ENCODE results near the gene SLC22A16.

Gene SLC22A16

DNA sequence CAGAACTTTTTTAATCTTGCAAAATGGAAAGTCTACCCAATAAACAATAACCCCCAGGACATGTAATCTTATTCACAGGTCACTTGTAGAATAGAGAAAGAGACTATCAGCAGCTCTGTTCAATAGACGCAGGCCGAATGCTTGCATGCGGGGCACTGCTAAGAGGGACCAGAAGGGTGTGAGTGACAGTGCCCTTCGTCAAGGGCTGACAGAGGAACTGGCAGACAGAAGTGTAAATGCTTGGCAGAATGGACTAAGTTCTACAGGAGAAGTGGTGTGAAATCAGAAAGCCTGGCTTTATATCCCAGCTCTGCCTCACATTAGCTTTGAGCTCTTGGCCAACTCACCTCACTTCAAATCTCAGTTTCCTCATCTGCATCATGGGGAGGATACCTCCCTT lies 82.0 kb downstream of the SLC22A16 start:
- no peak overlapping the region for H3K27ac ChIP-seq
- TF ChIP-seq, protein P1, sequence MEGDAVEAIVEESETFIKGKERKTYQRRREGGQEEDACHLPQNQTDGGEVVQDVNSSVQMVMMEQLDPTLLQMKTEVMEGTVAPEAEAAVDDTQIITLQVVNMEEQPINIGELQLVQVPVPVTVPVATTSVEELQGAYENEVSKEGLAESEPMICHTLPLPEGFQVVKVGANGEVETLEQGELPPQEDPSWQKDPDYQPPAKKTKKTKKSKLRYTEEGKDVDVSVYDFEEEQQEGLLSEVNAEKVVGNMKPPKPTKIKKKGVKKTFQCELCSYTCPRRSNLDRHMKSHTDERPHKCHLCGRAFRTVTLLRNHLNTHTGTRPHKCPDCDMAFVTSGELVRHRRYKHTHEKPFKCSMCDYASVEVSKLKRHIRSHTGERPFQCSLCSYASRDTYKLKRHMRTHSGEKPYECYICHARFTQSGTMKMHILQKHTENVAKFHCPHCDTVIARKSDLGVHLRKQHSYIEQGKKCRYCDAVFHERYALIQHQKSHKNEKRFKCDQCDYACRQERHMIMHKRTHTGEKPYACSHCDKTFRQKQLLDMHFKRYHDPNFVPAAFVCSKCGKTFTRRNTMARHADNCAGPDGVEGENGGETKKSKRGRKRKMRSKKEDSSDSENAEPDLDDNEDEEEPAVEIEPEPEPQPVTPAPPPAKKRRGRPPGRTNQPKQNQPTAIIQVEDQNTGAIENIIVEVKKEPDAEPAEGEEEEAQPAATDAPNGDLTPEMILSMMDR (IDR thresholded peaks at IDR 0.05; ENCODE audit: low read depth, low read length, missing control alignments) = no peak
- no peaks in the 10 kb centered on the region for H3K36me3 ChIP-seq (replicated peaks)
- no peaks in the 10 kb centered on the region for H3K27me3 ChIP-seq (replicated peaks)
- no peak overlapping the region for H3K4me3 ChIP-seq (ENCODE audit: low read depth, low read length)
- in situ Hi-C loops (cut with HindIII; ENCODE audit: low pct_ligation_motif_present, low sequenced_read_pairs) = no loop called here
- no peak for DNase-seq

DNA sequence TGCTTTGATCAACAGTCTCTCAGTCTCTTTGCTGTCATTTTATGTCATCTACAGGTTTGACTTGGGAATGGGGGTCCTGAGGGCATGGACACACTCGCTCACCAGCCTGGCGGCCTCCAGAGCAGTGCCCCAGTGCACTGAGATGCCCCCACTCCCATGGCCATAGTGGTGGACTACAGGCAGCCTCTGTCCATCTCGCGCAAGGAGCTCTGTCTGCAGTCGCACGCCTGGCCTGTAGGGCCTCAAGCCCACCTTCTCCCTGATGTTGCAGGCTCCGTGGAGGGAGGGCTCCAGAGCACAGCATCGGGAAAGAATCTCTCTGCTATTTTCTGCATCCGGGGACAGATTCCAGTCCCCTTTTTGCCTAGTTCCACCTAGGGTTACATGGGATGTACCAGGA lies 83.7 kb downstream of the SLC22A16 start:
- H3K27me3 ChIP-seq (replicated peaks) = no peaks in the 10 kb centered on the region
- no peak overlapping the region for H3K4me3 ChIP-seq (ENCODE audit: low read depth, low read length)
- H3K36me3 ChIP-seq (replicated peaks) = no peaks in the 10 kb centered on the region
- TF ChIP-seq, protein P1 (IDR thresholded peaks at IDR 0.05; ENCODE audit: low read depth, low read length, missing control alignments) = peak; percentile 15
- H3K27ac ChIP-seq = no peak overlapping the region
- no peak for DNase-seq
- in situ Hi-C loops (cut with HindIII; ENCODE audit: low pct_ligation_motif_present, low sequenced_read_pairs) = no loop called here

DNA sequence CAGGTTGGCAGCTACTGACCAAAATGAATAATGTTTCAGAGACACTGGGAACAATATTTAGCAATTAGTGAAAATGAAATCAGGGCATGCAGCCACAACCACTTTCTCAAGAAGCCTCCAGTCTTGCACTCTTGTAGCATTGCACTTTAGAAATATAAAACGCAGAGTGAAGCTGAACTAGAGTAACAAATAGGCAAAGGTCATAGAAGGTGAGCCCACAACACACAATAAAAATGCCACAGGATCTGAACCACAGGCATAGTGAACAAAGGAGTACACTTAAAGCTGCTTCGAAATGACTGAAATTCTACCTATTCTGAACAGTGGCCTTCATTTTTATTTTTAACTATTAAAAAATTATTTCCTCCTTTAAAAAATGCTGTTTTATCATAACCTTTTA lies 86.0 kb downstream of the SLC22A16 start:
- no peaks in the 10 kb centered on the region for H3K36me3 ChIP-seq (replicated peaks)
- DNase-seq = no peak
- in situ Hi-C loops (cut with HindIII; ENCODE audit: low pct_ligation_motif_present, low sequenced_read_pairs) = no loop called here
- H3K27ac ChIP-seq = no peak overlapping the region
- H3K27me3 ChIP-seq (replicated peaks) = no peaks in the 10 kb centered on the region
- TF ChIP-seq, protein P1 (IDR thresholded peaks at IDR 0.05; ENCODE audit: low read depth, low read length, missing control alignments) = no peak
- no peak overlapping the region for H3K4me3 ChIP-seq (ENCODE audit: low read depth, low read length)

DNA sequence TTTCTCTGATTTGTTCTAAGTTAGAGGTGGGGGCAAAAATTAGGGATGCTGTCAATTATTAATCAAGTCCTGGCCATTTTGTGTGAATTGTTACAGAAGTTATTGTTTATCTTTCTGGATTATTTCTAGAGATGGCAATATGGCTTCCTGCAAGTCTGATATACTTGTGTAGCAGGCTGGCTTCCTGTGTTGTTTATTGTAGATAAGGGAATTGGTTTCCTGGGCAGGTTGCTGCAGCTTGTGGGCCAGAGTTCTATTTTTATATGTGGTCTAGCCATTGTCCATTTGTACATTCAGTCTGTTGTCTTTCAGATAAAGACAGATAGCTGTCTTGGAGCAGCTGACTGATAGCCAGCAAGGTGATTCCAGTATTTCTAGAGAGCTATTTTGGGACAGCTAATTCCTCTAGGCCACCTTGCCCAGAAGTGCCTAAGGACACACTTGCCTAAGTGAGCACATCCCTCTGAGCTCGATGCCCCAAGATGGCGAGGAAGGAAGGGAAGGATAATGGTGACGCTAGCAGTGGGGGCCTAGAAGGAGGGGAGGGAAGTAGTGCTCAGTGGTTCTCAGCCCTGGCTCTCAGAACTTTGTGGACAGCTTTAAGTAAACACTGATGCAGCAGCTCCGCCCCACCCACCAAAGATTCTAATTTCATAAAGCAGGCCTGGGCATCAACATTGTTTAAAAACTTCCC lies 86.6 kb downstream of the SLC22A16 start:
- Histone ChIP-seq H3K36me3 (replicated peaks) (no peaks in the 10 kb centered on the region), H3K27me3 (replicated peaks) (no peaks in the 10 kb centered on the region), H3K4me3 (ENCODE audit: low read depth, low read length) (no peak overlapping the region), H3K27ac (no peak overlapping the region)
- peak; percentile 41 for DNase-seq
- in situ Hi-C loops (cut with HindIII; ENCODE audit: low pct_ligation_motif_present, low sequenced_read_pairs) = no loop called here
- TF ChIP-seq, protein P1 (IDR thresholded peaks at IDR 0.05; ENCODE audit: low read depth, low read length, missing control alignments) = no peak

DNA sequence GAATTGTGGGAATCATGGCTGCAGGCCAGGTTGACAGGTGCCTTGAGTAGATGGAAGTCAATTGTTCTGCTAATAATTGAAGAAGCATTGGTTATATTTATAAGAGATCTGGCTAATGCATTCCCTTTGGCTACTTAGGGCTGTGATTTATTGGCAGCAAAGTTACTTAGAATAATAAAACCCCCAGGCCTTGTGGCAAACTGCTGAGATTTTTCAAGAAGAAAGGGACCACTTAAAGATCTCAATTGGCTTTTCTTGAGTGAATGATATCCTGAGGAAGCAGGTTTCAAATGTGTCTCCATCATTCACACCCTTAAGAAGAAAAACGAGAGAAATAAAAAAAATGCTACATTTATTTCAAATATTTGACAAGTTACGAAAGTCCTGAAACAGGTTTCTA lies 88.4 kb downstream of the SLC22A16 start:
- H3K4me3 ChIP-seq (ENCODE audit: low read depth, low read length) = no peak overlapping the region
- no peaks in the 10 kb centered on the region for H3K27me3 ChIP-seq (replicated peaks)
- no peak overlapping the region for H3K27ac ChIP-seq
- in situ Hi-C loops (cut with HindIII; ENCODE audit: low pct_ligation_motif_present, low sequenced_read_pairs) = no loop called here
- TF ChIP-seq, protein P1 (IDR thresholded peaks at IDR 0.05; ENCODE audit: low read depth, low read length, missing control alignments) = no peak
- no peak for DNase-seq
- H3K36me3 ChIP-seq (replicated peaks) = no peaks in the 10 kb centered on the region

DNA sequence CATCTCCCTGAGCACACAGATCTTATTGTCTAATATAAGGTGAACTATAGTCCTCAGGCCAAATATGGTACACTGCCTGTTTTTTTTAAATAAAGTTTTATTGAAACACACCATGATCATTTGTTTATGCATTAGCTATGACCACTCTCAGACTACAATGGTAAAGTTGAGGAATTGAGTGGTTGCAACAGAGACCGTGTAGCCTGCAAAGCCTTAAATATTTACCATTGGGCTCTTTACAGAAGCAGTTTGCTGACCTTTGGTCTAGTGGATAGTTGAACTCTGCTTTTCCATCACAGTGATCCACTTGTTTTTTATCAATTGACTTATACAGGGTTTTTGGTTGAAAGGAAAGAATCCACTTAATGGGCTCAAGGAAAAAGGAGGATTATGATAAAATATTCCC lies 91.0 kb downstream of the SLC22A16 start:
- Histone ChIP-seq H3K27ac (no peak overlapping the region), H3K27me3 (replicated peaks) (no peaks in the 10 kb centered on the region), H3K4me3 (ENCODE audit: low read depth, low read length) (no peak overlapping the region), H3K36me3 (replicated peaks) (no peaks in the 10 kb centered on the region)
- TF ChIP-seq, protein P1 (IDR thresholded peaks at IDR 0.05; ENCODE audit: low read depth, low read length, missing control alignments) = no peak
- DNase-seq = no peak
- in situ Hi-C loops (cut with HindIII; ENCODE audit: low pct_ligation_motif_present, low sequenced_read_pairs) = no loop called here
